Activated B cell treated with CpG ODN at 0.5 μM for 24 hours (primary cell): ENCODE results near the gene PCF11. TPM values are rescaled to one million over a fixed set of nuclear protein-coding genes. Genes with fewer than 3 reads are reported as not detected.

Source experiments
- ATAC-seq: fragments of 200-7000 bp; cut with Tn5 transposase; one replicate; pipeline ENCODE4 v1.10.0; 2021; ENCODE audit warnings: low read depth, mild to moderate bottlenecking, moderate library complexity
- CTCF ChIA-PET: fragments of 350-600 bp; sonication (Branson Sonifier 250); formaldehyde crosslinking; loops from one replicate; lab custom pipeline; 2021; ENCODE audit warnings: antibody characterized with exemption; lab: Charles Lee
- POLR2A ChIA-PET: fragments of 350-600 bp; sonication (Branson Sonifier 250); formaldehyde crosslinking; loops from one replicate; lab custom pipeline; 2021; ENCODE audit warnings: antibody characterized with exemption; lab: Charles Lee
- DNase-seq: peaks from one replicate; pipeline ENCODE4 v3.0.0; 2022
- H3K27ac Mint-ChIP-seq: one replicate; pipeline ENCODE4 v1.8.0; 2020; ENCODE audit warnings: mixed read lengths
- H3K27me3 Mint-ChIP-seq: one replicate; pipeline ENCODE4 v1.8.0; 2021; ENCODE audit warnings: mixed read lengths
- H3K36me3 Mint-ChIP-seq: one replicate; pipeline ENCODE4 v1.8.0; 2021; ENCODE audit warnings: low read depth, mixed read lengths
- H3K4me1 Mint-ChIP-seq: one replicate; pipeline ENCODE4 v1.8.0; 2021; ENCODE audit warnings: mixed read lengths
- H3K4me3 Mint-ChIP-seq: one replicate; pipeline ENCODE4 v1.8.0; 2020; ENCODE audit warnings: mild to moderate bottlenecking, mixed read lengths
- H3K9me3 Mint-ChIP-seq: one replicate; pipeline ENCODE4 v1.8.0; 2020; ENCODE audit warnings: mixed read lengths
- intact Hi-C: fragments of 100-400 bp; cut with micrococcal nuclease; formaldehyde crosslinking; loops from one replicate; pipeline ENCODE4 v1.15.1; 2024
- total RNA-seq: library from RNA; stranded (reverse); gene quantifications from 2 replicates; pipeline ENCODE4 v1.2.3, GENCODE V29; 2022
- TF ChIP-seq, protein P1 (sequence below): fragments of 200-600 bp; IDR thresholded peaks from one replicate; pipeline ENCODE4 v1.8.0; 2022; ENCODE audit warnings: antibody characterized with exemption, mild to moderate bottlenecking

PCF11 gene
- total RNA-seq, 1 donor from 2014 or later, result 123 TPM

DNA sequence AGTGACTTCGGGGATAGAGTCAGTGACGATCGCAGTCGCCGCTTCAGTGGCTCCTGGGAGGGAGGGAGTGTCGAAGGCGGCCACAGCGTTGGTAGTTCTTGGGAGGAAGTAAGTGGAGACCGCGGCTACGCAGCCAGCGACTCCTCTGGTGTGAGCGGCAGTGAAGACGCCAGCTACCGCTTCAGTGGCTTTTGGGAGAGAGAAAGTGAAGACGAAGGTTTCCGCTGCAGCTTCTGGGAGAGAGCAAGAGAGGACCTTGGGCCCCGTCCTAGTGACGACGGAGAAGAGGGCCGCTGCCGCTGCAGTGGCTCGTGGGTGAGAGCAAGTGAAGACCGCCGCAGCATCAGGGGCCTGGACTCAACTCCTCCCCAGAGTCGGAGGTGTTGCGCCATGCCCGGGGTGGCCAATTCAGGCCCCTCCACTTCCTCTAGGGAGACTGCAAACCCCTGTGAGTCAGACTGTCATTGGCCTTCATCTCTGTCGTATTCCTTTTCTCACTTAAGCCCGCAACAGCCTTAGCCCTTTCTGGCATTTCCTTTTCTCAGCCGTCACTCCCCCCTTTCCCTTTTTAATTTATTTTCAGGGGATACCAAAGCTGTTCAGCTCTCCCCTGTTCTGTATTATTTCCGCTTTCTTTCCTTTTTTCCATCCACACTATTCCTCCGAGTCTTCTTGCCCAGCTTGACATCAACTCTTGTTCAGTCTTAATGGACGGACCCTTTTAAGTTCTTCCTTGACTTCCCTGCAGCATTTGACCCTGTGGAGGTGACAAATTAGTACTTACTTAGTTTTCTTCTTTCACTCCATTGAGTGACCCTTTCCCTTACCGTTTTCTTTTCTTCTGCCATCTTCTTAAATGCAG lies 37.6 kb downstream of the PCF11 start:
- POLR2A ChIA-PET, result interaction anchor here (1.1 to 2.3 kb wide), 8 partner anchors 13 to 294 kb away, joined by 3 to 22 read pairs (median 5); partner anchors contain the start of genes CCDC90B, DDIAS, PCF11 and PRCP
- H3K4me1 Mint-ChIP-seq, result peaks cover 51% of the 10 kb centered on the region
- DNase-seq (peak; percentile 66), ATAC-seq (peak; percentile 72)
- TF ChIP-seq, protein P1, sequence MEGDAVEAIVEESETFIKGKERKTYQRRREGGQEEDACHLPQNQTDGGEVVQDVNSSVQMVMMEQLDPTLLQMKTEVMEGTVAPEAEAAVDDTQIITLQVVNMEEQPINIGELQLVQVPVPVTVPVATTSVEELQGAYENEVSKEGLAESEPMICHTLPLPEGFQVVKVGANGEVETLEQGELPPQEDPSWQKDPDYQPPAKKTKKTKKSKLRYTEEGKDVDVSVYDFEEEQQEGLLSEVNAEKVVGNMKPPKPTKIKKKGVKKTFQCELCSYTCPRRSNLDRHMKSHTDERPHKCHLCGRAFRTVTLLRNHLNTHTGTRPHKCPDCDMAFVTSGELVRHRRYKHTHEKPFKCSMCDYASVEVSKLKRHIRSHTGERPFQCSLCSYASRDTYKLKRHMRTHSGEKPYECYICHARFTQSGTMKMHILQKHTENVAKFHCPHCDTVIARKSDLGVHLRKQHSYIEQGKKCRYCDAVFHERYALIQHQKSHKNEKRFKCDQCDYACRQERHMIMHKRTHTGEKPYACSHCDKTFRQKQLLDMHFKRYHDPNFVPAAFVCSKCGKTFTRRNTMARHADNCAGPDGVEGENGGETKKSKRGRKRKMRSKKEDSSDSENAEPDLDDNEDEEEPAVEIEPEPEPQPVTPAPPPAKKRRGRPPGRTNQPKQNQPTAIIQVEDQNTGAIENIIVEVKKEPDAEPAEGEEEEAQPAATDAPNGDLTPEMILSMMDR, result no peak
- peak overlapping the region; percentile 100 for H3K4me3 Mint-ChIP-seq
- intact Hi-C loops, result loop anchor here (1.0 to 5.0 kb wide), 6 partner anchors 48 to 327 kb away; partner anchors contain the start of gene RAB30
- CTCF ChIA-PET, result interaction anchor here (0.9 to 1.7 kb wide), 3 partner anchors 197 to 327 kb away, joined by 3 to 5 read pairs (median 3); no protein-coding TSS in a partner anchor
- H3K27me3 Mint-ChIP-seq, result no peaks in the 10 kb centered on the region
- no peaks in the 10 kb centered on the region for H3K9me3 Mint-ChIP-seq
- peak overlapping the region; percentile 98 for H3K27ac Mint-ChIP-seq
- peaks cover 48% of the 10 kb centered on the region for H3K36me3 Mint-ChIP-seq

- CTCF ChIA-PET, result interaction anchor here (0.9 kb wide), 1 partner anchor 253 kb away, joined by 3 read pairs; no protein-coding TSS in a partner anchor
- DNase-seq (no peak), ATAC-seq (no peak)
- H3K27ac Mint-ChIP-seq, result peak overlapping the region; percentile 98
- peak overlapping the region; percentile 100 for H3K4me3 Mint-ChIP-seq
- POLR2A ChIA-PET, result interaction anchor here (2.3 kb wide), 1 partner anchor 295 kb away, joined by 17 read pairs; the partner anchor contains the start of genes DDIAS and PRCP
- TF ChIP-seq, protein P1, result no peak
- H3K4me1 Mint-ChIP-seq, result peaks cover 55% of the 10 kb centered on the region
- H3K36me3 Mint-ChIP-seq, result peaks cover 48% of the 10 kb centered on the region
- H3K27me3 Mint-ChIP-seq, result no peaks in the 10 kb centered on the region
- intact Hi-C loops, result loop anchor here (2.0 to 5.0 kb wide), 2 partner anchors 47 to 56 kb away; no protein-coding TSS in a partner anchor
- no peaks in the 10 kb centered on the region for H3K9me3 Mint-ChIP-seq
These were observed 38.2 kb downstream of the PCF11 start for GRCh38 chr11:83195143-83195466.

DNA sequence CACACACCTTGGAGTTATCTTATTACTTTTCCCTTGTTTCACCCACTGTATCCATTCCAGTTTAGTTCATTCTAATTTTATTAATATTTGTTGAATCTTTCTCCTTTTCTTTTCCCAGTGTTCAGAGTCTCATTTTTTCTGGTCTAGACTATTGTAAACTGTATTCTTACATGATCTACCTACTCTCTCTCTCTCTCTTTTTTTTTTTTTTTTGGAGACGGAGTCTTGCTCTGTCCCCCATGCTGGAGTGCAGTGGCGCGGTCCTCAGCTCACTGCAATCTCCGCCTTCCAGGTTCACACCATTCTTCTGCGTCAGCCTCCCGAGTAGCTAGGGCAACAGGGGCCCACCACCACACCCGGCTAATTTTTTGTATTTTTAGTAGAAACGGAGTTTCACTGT lies 38.7 kb downstream of the PCF11 start:
- Mint-ChIP-seq H3K36me3 (peaks cover 47% of the 10 kb centered on the region), H3K9me3 (no peaks in the 10 kb centered on the region), H3K4me3 (peak overlapping the region; percentile 100), H3K4me1 (peaks cover 55% of the 10 kb centered on the region), H3K27ac (peak overlapping the region; percentile 98), H3K27me3 (no peaks in the 10 kb centered on the region)
- no peak for DNase-seq
- TF ChIP-seq, protein P1, result no peak
- ChIA-PET CTCF (no interaction called here), POLR2A (no interaction called here)
- intact Hi-C loops, result loop anchor here (2.0 to 5.0 kb wide), 2 partner anchors 47 to 55 kb away; no protein-coding TSS in a partner anchor
- no peak for ATAC-seq

DNA sequence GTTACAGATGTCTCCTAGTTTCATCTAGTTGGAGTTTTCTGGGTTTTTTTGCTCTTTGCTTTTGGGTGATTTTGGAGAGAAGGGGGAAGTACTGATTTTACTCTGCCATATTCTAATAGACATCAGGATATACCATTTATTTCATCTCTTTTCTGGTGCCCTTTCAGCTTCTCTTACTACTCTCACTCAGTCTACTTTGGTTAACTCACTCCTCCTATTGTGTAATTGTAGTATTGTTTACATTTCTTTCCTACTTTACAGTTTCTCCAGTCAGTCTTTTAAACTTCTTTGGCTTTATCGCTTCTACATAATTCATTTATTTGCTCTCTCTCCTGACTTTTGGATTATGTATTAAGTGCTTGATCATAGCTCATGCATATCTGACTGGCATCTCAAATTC lies 43.1 kb downstream of the PCF11 start:
- ChIA-PET POLR2A (no interaction called here), CTCF (no interaction called here)
- Mint-ChIP-seq H3K4me3 (no peak overlapping the region), H3K27me3 (no peaks in the 10 kb centered on the region), H3K36me3 (peaks cover 29% of the 10 kb centered on the region), H3K9me3 (no peaks in the 10 kb centered on the region), H3K4me1 (peaks cover 25% of the 10 kb centered on the region), H3K27ac (no peak overlapping the region)
- no peak for DNase-seq
- ATAC-seq, result no peak
- TF ChIP-seq, protein P1, result no peak
- intact Hi-C loops, result no loop called here

DNA sequence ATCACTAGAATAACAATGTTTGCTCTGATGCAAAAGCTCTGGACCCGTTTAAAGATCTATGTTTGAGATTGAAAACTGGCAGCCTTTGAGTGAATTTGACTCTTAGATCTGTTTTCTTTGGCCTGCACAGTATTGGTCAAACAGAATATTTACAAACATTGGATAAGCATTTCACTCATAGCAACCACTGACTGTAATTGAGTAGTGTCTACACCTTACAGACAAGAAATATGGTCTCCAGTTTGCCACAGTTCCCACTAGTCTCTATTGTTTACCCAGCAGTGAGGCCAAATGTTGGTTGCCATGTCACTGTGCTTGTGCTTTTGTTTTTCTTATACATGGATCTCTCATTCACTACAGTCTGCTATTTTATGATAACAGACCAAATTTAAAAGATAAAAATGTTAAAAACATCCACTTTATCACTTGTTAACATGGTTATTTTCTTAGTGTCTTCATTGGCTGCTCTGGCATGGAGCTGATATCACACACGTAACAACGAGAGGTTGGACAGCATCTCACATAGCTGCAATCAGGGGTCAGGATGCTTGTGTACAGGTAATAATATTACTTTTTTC lies 48.8 kb downstream of the PCF11 start:
- Mint-ChIP-seq H3K4me1 (no peaks in the 10 kb centered on the region), H3K36me3 (peaks cover 42% of the 10 kb centered on the region), H3K9me3 (no peaks in the 10 kb centered on the region), H3K27me3 (no peaks in the 10 kb centered on the region), H3K27ac (no peak overlapping the region), H3K4me3 (no peak overlapping the region)
- POLR2A ChIA-PET, result no interaction called here
- intact Hi-C loops, result no loop called here
- CTCF ChIA-PET, result no interaction called here
- DNase-seq (no peak), ATAC-seq (no peak)
- TF ChIP-seq, protein P1, result no peak
